H9 (cell line): ENCODE measurements around the gene XXYLT1. TPM values are rescaled to one million over a fixed set of nuclear protein-coding genes. Genes with fewer than 3 reads are reported as not detected.

Experiments used
- DNase-seq: peaks from one replicate; pipeline ENCODE4 v3.0.0-alpha.2; 2017
- H2AFZ ChIP-seq: one replicate; pipeline ENCODE4 v1.6.1; 2013; ENCODE audit warnings: mild to moderate bottlenecking, low read length, control low read depth, moderate library complexity
- H2AK5ac ChIP-seq: 2 replicates; pipeline ENCODE4 v1.6.1; 2013; ENCODE audit warnings: low read length, control low read depth, mixed read lengths; ENCODE audit not compliant: insufficient read length
- H2BK120ac ChIP-seq: one replicate; pipeline ENCODE4 v1.6.1; 2013; ENCODE audit warnings: low read depth, mild to moderate bottlenecking, low read length, control low read depth, inconsistent platforms; ENCODE audit not compliant: poor library complexity, severe bottlenecking
- H2BK12ac ChIP-seq: 2 replicates; pipeline ENCODE4 v1.6.1; 2013; ENCODE audit warnings: low read length, control low read depth, mixed read lengths, low read depth; ENCODE audit not compliant: insufficient read length
- H2BK15ac ChIP-seq: 2 replicates; pipeline ENCODE4 v1.6.1; 2013; ENCODE audit warnings: low read depth, low read length, control low read depth
- H2BK20ac ChIP-seq: one replicate; pipeline ENCODE4 v1.6.1; 2013; ENCODE audit warnings: low read depth, mild to moderate bottlenecking, low read length, control low read depth, inconsistent platforms; ENCODE audit not compliant: poor library complexity, severe bottlenecking
- H2BK5ac ChIP-seq: 2 replicates; pipeline ENCODE4 v1.6.1; 2013; ENCODE audit warnings: low read length, control low read depth, mixed read lengths; ENCODE audit not compliant: insufficient read length
- H3K14ac ChIP-seq: 2 replicates; pipeline ENCODE4 v1.6.1; 2013; ENCODE audit warnings: low read length, control low read depth; ENCODE audit not compliant: insufficient read depth
- H3K18ac ChIP-seq: 2 replicates; pipeline ENCODE4 v1.6.1; 2013; ENCODE audit warnings: low read depth, mild to moderate bottlenecking, mixed read lengths, low read length, control low read depth; ENCODE audit not compliant: insufficient read length
- H3K23ac ChIP-seq: 2 replicates; pipeline ENCODE4 v1.6.1; 2013; ENCODE audit warnings: low read length, control low read depth, mixed read lengths, low read depth; ENCODE audit not compliant: insufficient read length
- H3K23me2 ChIP-seq: 2 replicates; pipeline ENCODE4 v1.6.1; 2013; ENCODE audit warnings: low read depth, mild to moderate bottlenecking, mixed read lengths, low read length, control low read depth; ENCODE audit not compliant: insufficient read length, poor library complexity, severe bottlenecking
- H3K27ac ChIP-seq: 2 replicates; pipeline ENCODE4 v1.5.1; 2013; ENCODE audit warnings: low read length, control low read depth, mixed read lengths, low read depth; ENCODE audit not compliant: insufficient read length
- H3K27me3 ChIP-seq: 2 replicates; pipeline ENCODE4 v1.6.1; 2013; ENCODE audit warnings: low read length, control low read depth, inconsistent platforms; ENCODE audit not compliant: insufficient read depth
- H3K4ac ChIP-seq: 2 replicates; pipeline ENCODE4 v1.6.1; 2013; ENCODE audit warnings: low read depth, mild to moderate bottlenecking, control low read depth, inconsistent platforms, low read length, moderate library complexity
- H3K4me1 ChIP-seq: 2 replicates; pipeline ENCODE4 v1.6.1; 2013; ENCODE audit warnings: low read length, control low read depth, inconsistent platforms; ENCODE audit not compliant: insufficient read depth
- H3K4me2 ChIP-seq: 2 replicates; pipeline ENCODE4 v1.6.1; 2013; ENCODE audit warnings: low read length, control low read depth, mixed read lengths; ENCODE audit not compliant: insufficient read length, insufficient read depth
- H3K56ac ChIP-seq: 2 replicates; pipeline ENCODE4 v1.6.1; 2013; ENCODE audit warnings: low read depth, mild to moderate bottlenecking, mixed read lengths, low read length, control low read depth; ENCODE audit not compliant: insufficient read length
- H3K79me1 ChIP-seq: 2 replicates; pipeline ENCODE4 v1.6.1; 2013; ENCODE audit warnings: low read depth, mild to moderate bottlenecking, moderate library complexity, low read length, control low read depth, inconsistent platforms; ENCODE audit not compliant: insufficient read depth, poor library complexity, severe bottlenecking
- H3K79me2 ChIP-seq: 2 replicates; pipeline ENCODE4 v1.6.1; 2013; ENCODE audit warnings: low read length, control low read depth, inconsistent platforms; ENCODE audit not compliant: insufficient read depth
- H3K9ac ChIP-seq: 2 replicates; pipeline ENCODE4 v1.6.1; 2013; ENCODE audit warnings: low read length, control low read depth, mixed read lengths; ENCODE audit not compliant: insufficient read length; ENCODE audit errors: extremely low read depth
- H3K9me3 ChIP-seq: one replicate; pipeline ENCODE4 v1.6.1; 2013; ENCODE audit warnings: low read depth, low read length, inconsistent platforms; ENCODE audit not compliant: control insufficient read depth
- H3T11ph ChIP-seq: one replicate; pipeline ENCODE4 v1.6.1; 2013; ENCODE audit warnings: mild to moderate bottlenecking, low read length, control low read depth, inconsistent platforms
- H4K20me1 ChIP-seq: one replicate; pipeline ENCODE4 v1.6.1; 2013; ENCODE audit not compliant: control insufficient read depth, insufficient read length, insufficient read depth
- H4K5ac ChIP-seq: 2 replicates; pipeline ENCODE4 v1.6.1; 2013; ENCODE audit warnings: low read depth, mild to moderate bottlenecking, mixed read lengths, low read length, control low read depth; ENCODE audit not compliant: insufficient read length
- H4K8ac ChIP-seq: replicated peaks from 2 replicates; pipeline ENCODE4 v1.6.1; 2013; ENCODE audit warnings: low read length, control low read depth, mixed read lengths, low read depth; ENCODE audit not compliant: insufficient read length
- H4K91ac ChIP-seq: 2 replicates; pipeline ENCODE4 v1.6.1; 2013; ENCODE audit warnings: low read depth, mild to moderate bottlenecking, moderate library complexity, mixed read lengths, low read length, control low read depth; ENCODE audit not compliant: insufficient read length
- H3K27ac Mint-ChIP-seq, 3 experiments: 2 replicates in 2 of 3; 3 replicates in 1 of 3; pipeline ENCODE4 v1.8.0; 2020 to 2021; ENCODE audit warnings: mixed read lengths in 3 of 3, mild to moderate bottlenecking in 1 of 3, moderate library complexity in 1 of 3
- H3K27me3 Mint-ChIP-seq: 2 replicates; pipeline ENCODE4 v1.8.0; 2021; ENCODE audit warnings: low read depth, mild to moderate bottlenecking, moderate library complexity, mixed read lengths
- H3K36me3 Mint-ChIP-seq, 3 experiments: 2 replicates in 2 of 3; 3 replicates in 1 of 3; pipeline ENCODE4 v1.8.0; 2020 to 2021; ENCODE audit warnings: low read depth in 3 of 3, mixed read lengths in 3 of 3; ENCODE audit not compliant: insufficient read depth in 1 of 3
- H3K4me1 Mint-ChIP-seq, 2 experiments: 2 replicates each; pipeline ENCODE4 v1.8.0; 2020; ENCODE audit warnings: mixed read lengths in 2 of 2
- H3K4me3 Mint-ChIP-seq, 2 experiments: 2 replicates in 1 of 2; 3 replicates in 1 of 2; pipeline ENCODE4 v1.8.0; 2020 to 2021; ENCODE audit warnings: mild to moderate bottlenecking in 2 of 2, mixed read lengths in 2 of 2, moderate library complexity in 1 of 2
- H3K9me3 Mint-ChIP-seq, 2 experiments: 2 replicates in 1 of 2; 3 replicates in 1 of 2; pipeline ENCODE4 v1.8.0; 2020; ENCODE audit warnings: mild to moderate bottlenecking in 2 of 2, mixed read lengths in 2 of 2, moderate library complexity in 1 of 2
- WGBS: extraction: QIAGEN DNeasy Blood & Tissue Kit; methylation state at CpG from one replicate; pipeline ENCODE4 v1.1.7; 2013; ENCODE audit warnings: missing lambda C conversion rate, low lambda C conversion rate, mixed read lengths; ENCODE audit not compliant: insufficient read length; ENCODE audit errors: extremely low coverage; 5-methylcytosine and 5-hydroxymethylcytosine counted together
- total RNA-seq: library from RNA; stranded (reverse); gene quantifications from 2 replicates; pipeline ENCODE4 v1.2.1, GENCODE V29; 2021
- TF ChIP-seq, protein P1 (sequence below): fragments of 200-600 bp; sonication (generic); conservative IDR thresholded peaks from 3 replicates; pipeline ENCODE4 v1.8.0; 2021; ENCODE audit warnings: antibody characterized with exemption, mild to moderate bottlenecking

Gene XXYLT1
- total RNA-seq, 1 experiment from 2014 or later, result 22.7 TPM

DNA sequence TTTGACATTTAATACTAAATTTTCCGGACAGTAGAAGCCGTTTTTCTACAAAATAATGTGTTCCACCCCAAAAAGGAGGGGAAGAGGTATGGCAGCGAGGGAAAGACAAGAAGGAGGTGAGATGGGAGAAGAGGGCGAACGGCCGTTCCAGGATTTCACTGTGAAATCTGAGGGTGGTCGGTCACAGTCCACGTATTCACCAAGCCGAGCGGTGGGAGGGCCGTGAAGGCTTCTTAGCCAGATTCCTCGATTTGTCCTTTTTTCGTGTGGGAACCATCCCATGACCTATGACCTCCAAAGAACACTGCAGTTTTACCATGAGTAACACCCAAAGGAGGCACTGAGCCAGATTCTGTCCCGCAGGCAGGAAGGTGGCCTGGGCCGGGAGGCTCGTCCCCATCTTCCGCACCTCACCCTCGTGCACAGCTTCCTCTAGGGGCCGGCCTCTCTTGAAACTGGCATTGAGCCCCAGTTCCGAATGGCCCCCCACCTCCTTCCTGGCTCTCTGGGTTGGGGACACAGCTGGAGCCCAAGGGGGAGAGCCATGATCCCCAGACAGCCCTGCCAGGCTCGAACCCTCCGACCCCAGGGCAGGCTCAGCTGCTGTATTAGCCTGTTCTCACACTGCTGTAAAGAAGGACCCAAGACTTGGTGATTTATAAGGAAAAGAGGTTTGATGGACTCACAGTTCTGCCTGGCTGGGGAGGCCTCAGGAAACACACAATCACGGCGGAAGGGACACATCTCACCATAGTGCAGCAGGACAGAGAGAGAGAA lies 23.7 kb downstream of the XXYLT1 start:
- 0 out of 5 replicates have a peak, but pooled peaks cover 0 to 3% of the 10 kb centered on the region in 2 experiments for H3K9me3 Mint-ChIP-seq
- no peak overlapping the region for H2BK5ac ChIP-seq
- H3K18ac ChIP-seq, result no peak overlapping the region
- H3K9ac ChIP-seq, result no peak overlapping the region
- H3K14ac ChIP-seq, result no peak overlapping the region; the same call in 1 of the 2 replicates
- peaks cover 2% of the 10 kb centered on the region for H4K20me1 ChIP-seq
- no peak overlapping the region for H3K56ac ChIP-seq
- H2AK5ac ChIP-seq, result no peak overlapping the region
- H2AFZ ChIP-seq, result no peak overlapping the region
- H3K9me3 ChIP-seq, result no peaks in the 10 kb centered on the region
- no peak overlapping the region for H3K23ac ChIP-seq
- peaks cover 6% of the 10 kb centered on the region; the same call in 1 of the 2 replicates for H3K79me2 ChIP-seq
- no peak overlapping the region for H3K4me2 ChIP-seq
- H3K27ac Mint-ChIP-seq, result peak overlapping the region in 2 of 3 experiments; percentile 65 to 83; a peak in 3 of 7 replicates
- TF ChIP-seq, protein P1, sequence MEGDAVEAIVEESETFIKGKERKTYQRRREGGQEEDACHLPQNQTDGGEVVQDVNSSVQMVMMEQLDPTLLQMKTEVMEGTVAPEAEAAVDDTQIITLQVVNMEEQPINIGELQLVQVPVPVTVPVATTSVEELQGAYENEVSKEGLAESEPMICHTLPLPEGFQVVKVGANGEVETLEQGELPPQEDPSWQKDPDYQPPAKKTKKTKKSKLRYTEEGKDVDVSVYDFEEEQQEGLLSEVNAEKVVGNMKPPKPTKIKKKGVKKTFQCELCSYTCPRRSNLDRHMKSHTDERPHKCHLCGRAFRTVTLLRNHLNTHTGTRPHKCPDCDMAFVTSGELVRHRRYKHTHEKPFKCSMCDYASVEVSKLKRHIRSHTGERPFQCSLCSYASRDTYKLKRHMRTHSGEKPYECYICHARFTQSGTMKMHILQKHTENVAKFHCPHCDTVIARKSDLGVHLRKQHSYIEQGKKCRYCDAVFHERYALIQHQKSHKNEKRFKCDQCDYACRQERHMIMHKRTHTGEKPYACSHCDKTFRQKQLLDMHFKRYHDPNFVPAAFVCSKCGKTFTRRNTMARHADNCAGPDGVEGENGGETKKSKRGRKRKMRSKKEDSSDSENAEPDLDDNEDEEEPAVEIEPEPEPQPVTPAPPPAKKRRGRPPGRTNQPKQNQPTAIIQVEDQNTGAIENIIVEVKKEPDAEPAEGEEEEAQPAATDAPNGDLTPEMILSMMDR, result no peak
- H3K27me3 ChIP-seq, result no peaks in the 10 kb centered on the region
- DNase-seq, result no peak
- H2BK15ac ChIP-seq, result no peak overlapping the region
- no peaks in the 10 kb centered on the region; the same call in none of the 2 replicates for H3K27me3 Mint-ChIP-seq
- H3K4me1 ChIP-seq, result no peaks in the 10 kb centered on the region; the same call in 1 of the 2 replicates
- H2BK20ac ChIP-seq, result no peak overlapping the region
- WGBS, result no CpG with 5 or more reads among the region's 24 CpGs
- no peaks in the 10 kb centered on the region for H3K23me2 ChIP-seq
- H4K5ac ChIP-seq, result no peak overlapping the region
- no peak overlapping the region for H4K8ac ChIP-seq
- no peak overlapping the region for H2BK120ac ChIP-seq
- no peak overlapping the region for H3K4ac ChIP-seq
- peaks cover 21 to 28% of the 10 kb centered on the region in 2 experiments for H3K4me1 Mint-ChIP-seq
- no peak overlapping the region for H3K4me3 Mint-ChIP-seq
- H3T11ph ChIP-seq, result no peak overlapping the region
- no peak overlapping the region for H4K91ac ChIP-seq
- H3K36me3 Mint-ChIP-seq, result peaks cover 13 to 25% (median 25%) of the 10 kb centered on the region in 3 experiments; a peak in 6 of 7 replicates
- H2BK12ac ChIP-seq, result no peak overlapping the region
- peaks cover 3% of the 10 kb centered on the region for H3K79me1 ChIP-seq
- no peak overlapping the region for H3K27ac ChIP-seq
